ENCODE measurements around the gene THAP9.
A peak's percentile ranks its signal among the peaks of the same experiment; 100 is the strongest.
"Not testable (repeated sequence)": the region's sequence is repeated elsewhere in the genome, so short reads cannot be mapped to it uniquely, and the experiment has no call there.

THAP9 gene

DNA sequence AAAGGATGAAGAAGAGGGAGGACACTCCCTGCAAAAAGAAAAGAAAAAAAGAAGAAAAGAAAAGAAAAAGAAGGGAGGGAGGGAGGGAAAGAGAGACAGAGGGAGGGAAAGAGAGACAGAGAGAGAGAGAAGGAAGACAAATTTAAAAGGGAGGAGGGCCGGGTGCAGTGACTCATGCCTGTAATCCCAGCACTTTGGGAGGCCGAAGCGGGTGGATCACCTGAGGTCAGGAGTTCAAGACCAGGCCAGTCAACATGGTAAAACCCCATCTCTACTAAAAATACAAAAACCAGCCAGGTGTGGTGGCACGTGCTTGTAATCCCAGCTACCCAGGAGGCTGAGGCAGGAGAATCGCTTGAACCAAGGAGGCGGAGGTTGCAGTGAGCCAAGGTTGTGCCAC, 34.5 kb upstream of the THAP9 start:
- H4K8ac ChIP-seq (ENCODE audit: low read depth, low read length); H3K4me1 ChIP-seq (ENCODE audit: control insufficient read depth in 1 of 2, insufficient read depth in 2 of 2, low read length in 2 of 2); H3K27ac ChIP-seq (ENCODE audit: low read depth, low read length); H3K4me2 ChIP-seq (ENCODE audit: low read length); H3K4ac ChIP-seq (ENCODE audit: low read depth, low read length); H2BK120ac ChIP-seq (ENCODE audit: insufficient read depth, low read length, poor library complexity); H3K27me3 ChIP-seq (ENCODE audit: insufficient read depth, low read length); H2AFZ ChIP-seq (ENCODE audit: insufficient read depth, low read length, poor library complexity); H3K79me2 ChIP-seq (ENCODE audit: control insufficient read depth, insufficient read depth, low read length, poor library complexity); H3K79me1 ChIP-seq (ENCODE audit: low read length); H3K23ac ChIP-seq (ENCODE audit: low read length); H3K9me3 ChIP-seq (ENCODE audit: insufficient read depth, low read depth, low read length); H4K91ac ChIP-seq (ENCODE audit: low read depth, low read length); H3K14ac ChIP-seq (ENCODE audit: low read length); H2BK5ac ChIP-seq (ENCODE audit: low read depth, low read length, poor library complexity); H3K4me3 ChIP-seq (ENCODE audit: low read depth, low read length); H2BK12ac ChIP-seq (ENCODE audit: low read length); H2AK5ac ChIP-seq (ENCODE audit: low read length); H3K18ac ChIP-seq (ENCODE audit: low read length); H3K9ac ChIP-seq (ENCODE audit: low read length); H4K12ac ChIP-seq (ENCODE audit: low read depth, low read length): not testable (repeated sequence)
- no CpG with 5 or more reads among the region's 6 CpGs for WGBS (ENCODE audit: extremely low coverage, insufficient coverage, insufficient read length)
- DNase-seq: peak; percentile 19 to 37
- peaks cover 28 to 42% of the 10 kb centered on the region in 2 experiments for H3K36me3 ChIP-seq (ENCODE audit: control insufficient read depth in 1 of 2, insufficient read depth in 2 of 2, low read length in 2 of 2)

DNA sequence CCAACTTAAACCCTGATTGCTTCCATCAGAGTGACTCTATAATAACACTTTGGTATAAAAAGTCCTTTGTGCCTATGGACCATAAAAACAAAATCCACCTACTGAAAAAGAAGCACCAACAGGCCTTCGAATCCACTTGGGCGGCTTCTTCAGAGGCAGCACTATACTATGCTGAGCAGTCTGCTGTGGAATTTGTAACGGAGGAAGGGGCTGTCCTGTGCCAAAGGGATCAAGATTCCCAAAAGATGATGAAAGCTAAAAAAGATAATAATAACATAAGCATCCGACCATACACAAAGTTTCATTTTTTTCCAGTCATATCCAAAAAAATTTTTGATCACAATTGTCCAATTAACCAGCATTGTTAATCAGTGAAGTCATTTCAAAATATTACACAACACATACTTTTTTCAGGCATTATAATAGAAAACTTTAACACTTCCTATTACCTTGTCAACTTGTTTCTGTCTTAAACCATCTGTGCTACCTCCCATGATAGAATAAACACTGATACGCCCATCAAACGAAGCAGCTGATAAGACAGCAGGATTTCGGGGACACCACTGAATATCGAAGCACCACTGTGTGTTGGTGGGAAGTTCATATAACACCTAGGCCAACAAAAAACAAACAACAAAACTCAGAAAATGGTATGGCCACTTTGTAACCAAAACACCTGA, 33.7 kb upstream of the THAP9 start:
- H2BK12ac ChIP-seq (ENCODE audit: low read length): no peak overlapping the region
- no peak overlapping the region for H2AFZ ChIP-seq (ENCODE audit: insufficient read depth, low read length, poor library complexity)
- no peak overlapping the region for H2BK5ac ChIP-seq (ENCODE audit: low read depth, low read length, poor library complexity)
- no peak overlapping the region for H2BK120ac ChIP-seq (ENCODE audit: insufficient read depth, low read length, poor library complexity)
- H4K8ac ChIP-seq (ENCODE audit: low read depth, low read length): no peak overlapping the region
- DNase-seq: peak in 1 of 2 donors; percentile 11
- H3K14ac ChIP-seq (ENCODE audit: low read length): no peak overlapping the region
- no peak overlapping the region for H4K12ac ChIP-seq (ENCODE audit: low read depth, low read length)
- H3K9ac ChIP-seq (ENCODE audit: low read length): no peak overlapping the region
- H3K27ac ChIP-seq (ENCODE audit: low read depth, low read length): no peak overlapping the region
- no peaks in the 10 kb centered on the region for H3K4me1 ChIP-seq (ENCODE audit: control insufficient read depth in 1 of 2, insufficient read depth in 2 of 2, low read length in 2 of 2)
- H3K23ac ChIP-seq (ENCODE audit: low read length): no peak overlapping the region
- no peak overlapping the region for H2AK5ac ChIP-seq (ENCODE audit: low read length)
- H3K27me3 ChIP-seq (ENCODE audit: insufficient read depth, low read length): no peaks in the 10 kb centered on the region
- WGBS (ENCODE audit: extremely low coverage, insufficient coverage, insufficient read length): no CpG with 5 or more reads among the region's 8 CpGs
- H3K79me2 ChIP-seq (ENCODE audit: control insufficient read depth, insufficient read depth, low read length, poor library complexity): no peaks in the 10 kb centered on the region
- H3K79me1 ChIP-seq (ENCODE audit: low read length): no peaks in the 10 kb centered on the region
- no peak overlapping the region for H3K4ac ChIP-seq (ENCODE audit: low read depth, low read length)
- no peak overlapping the region for H3K4me3 ChIP-seq (ENCODE audit: low read depth, low read length)
- peaks cover 33 to 48% of the 10 kb centered on the region in 2 experiments for H3K36me3 ChIP-seq (ENCODE audit: control insufficient read depth in 1 of 2, insufficient read depth in 2 of 2, low read length in 2 of 2)
- no peak overlapping the region for H3K4me2 ChIP-seq (ENCODE audit: low read length)
- H3K9me3 ChIP-seq (ENCODE audit: insufficient read depth, low read depth, low read length): no peaks in the 10 kb centered on the region
- H3K18ac ChIP-seq (ENCODE audit: low read length): no peak overlapping the region
- no peak overlapping the region for H4K91ac ChIP-seq (ENCODE audit: low read depth, low read length)

DNA sequence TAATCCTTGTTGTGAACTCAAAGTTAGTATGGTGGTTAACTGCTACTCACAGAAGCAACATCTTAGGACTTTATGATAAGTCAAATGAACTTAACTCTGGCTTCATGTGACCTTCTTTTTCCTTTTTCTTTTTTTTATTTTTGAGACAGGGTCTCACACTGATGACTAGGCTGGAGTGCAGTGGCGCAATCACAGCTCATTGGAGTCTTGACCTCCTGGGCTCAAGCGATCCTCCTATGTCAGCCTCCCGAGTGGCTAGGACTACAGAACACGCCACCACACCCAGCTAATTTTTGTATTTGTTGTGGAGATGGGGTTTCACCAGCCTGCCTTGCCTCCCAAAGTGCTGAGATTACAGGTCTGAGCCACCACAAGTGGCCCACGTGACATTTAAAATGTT, 32.0 kb upstream of the THAP9 start:
- Histone ChIP-seq H3K79me1 (ENCODE audit: low read length) (no peaks in the 10 kb centered on the region), H3K4ac (ENCODE audit: low read depth, low read length) (no peak overlapping the region), H3K14ac (ENCODE audit: low read length) (no peak overlapping the region), H3K79me2 (ENCODE audit: control insufficient read depth, insufficient read depth, low read length, poor library complexity) (no peaks in the 10 kb centered on the region), H4K12ac (ENCODE audit: low read depth, low read length) (no peak overlapping the region), H3K23ac (ENCODE audit: low read length) (no peak overlapping the region), H3K4me2 (ENCODE audit: low read length) (no peak overlapping the region), H3K9me3 (ENCODE audit: insufficient read depth, low read depth, low read length) (no peaks in the 10 kb centered on the region), H4K8ac (ENCODE audit: low read depth, low read length) (no peak overlapping the region), H2AK5ac (ENCODE audit: low read length) (no peak overlapping the region), H3K4me1 (ENCODE audit: control insufficient read depth in 1 of 2, insufficient read depth in 2 of 2, low read length in 2 of 2) (no peaks in the 10 kb centered on the region), H3K18ac (ENCODE audit: low read length) (no peak overlapping the region), H3K27me3 (ENCODE audit: insufficient read depth, low read length) (no peaks in the 10 kb centered on the region), H4K91ac (ENCODE audit: low read depth, low read length) (no peak overlapping the region), H2BK5ac (ENCODE audit: low read depth, low read length, poor library complexity) (no peak overlapping the region), H3K27ac (ENCODE audit: low read depth, low read length) (no peak overlapping the region), H2BK120ac (ENCODE audit: insufficient read depth, low read length, poor library complexity) (no peak overlapping the region), H2BK12ac (ENCODE audit: low read length) (no peak overlapping the region), H3K36me3 (ENCODE audit: control insufficient read depth in 1 of 2, insufficient read depth in 2 of 2, low read length in 2 of 2) (peaks cover 43 to 56% of the 10 kb centered on the region in 2 experiments), H3K4me3 (ENCODE audit: low read depth, low read length) (no peak overlapping the region), H3K9ac (ENCODE audit: low read length) (no peak overlapping the region), H2AFZ (ENCODE audit: insufficient read depth, low read length, poor library complexity) (no peak overlapping the region)
- no peak for DNase-seq
- WGBS (ENCODE audit: extremely low coverage, insufficient coverage, insufficient read length): no CpG with 5 or more reads among the region's 5 CpGs

DNA sequence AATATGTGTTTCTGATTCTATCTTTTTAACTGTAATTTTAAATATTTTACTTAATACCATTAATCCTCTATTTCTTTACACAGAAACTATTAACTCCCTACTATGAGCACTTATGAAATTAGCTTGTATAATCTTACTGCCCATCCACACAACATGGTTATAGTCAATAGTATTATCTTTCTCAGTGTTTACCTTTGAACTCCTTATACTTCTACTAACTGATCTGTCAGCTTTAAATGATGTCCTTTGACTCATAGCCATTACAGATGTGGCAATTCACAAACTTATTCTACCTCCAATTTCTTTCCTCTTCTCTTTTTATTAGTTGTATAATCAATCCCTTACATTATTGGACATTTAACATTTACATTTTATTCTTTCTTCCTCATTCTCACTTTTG, 15.1 kb upstream of the THAP9 start:
- H2BK5ac ChIP-seq (ENCODE audit: low read depth, low read length, poor library complexity): no peak overlapping the region
- H3K23ac ChIP-seq (ENCODE audit: low read length): no peak overlapping the region
- no peak overlapping the region for H2AK5ac ChIP-seq (ENCODE audit: low read length)
- no peaks in the 10 kb centered on the region for H3K27me3 ChIP-seq (ENCODE audit: insufficient read depth, low read length)
- no peak overlapping the region for H2AFZ ChIP-seq (ENCODE audit: insufficient read depth, low read length, poor library complexity)
- H3K9me3 ChIP-seq (ENCODE audit: insufficient read depth, low read depth, low read length): no peaks in the 10 kb centered on the region
- H3K4ac ChIP-seq (ENCODE audit: low read depth, low read length): no peak overlapping the region
- DNase-seq: no peak
- H3K4me2 ChIP-seq (ENCODE audit: low read length): no peak overlapping the region
- H3K4me1 ChIP-seq (ENCODE audit: control insufficient read depth in 1 of 2, insufficient read depth in 2 of 2, low read length in 2 of 2): peaks cover 2% of the 10 kb centered on the region in 2 experiments
- H3K18ac ChIP-seq (ENCODE audit: low read length): no peak overlapping the region
- no peak overlapping the region for H3K4me3 ChIP-seq (ENCODE audit: low read depth, low read length)
- H3K79me1 ChIP-seq (ENCODE audit: low read length): no peaks in the 10 kb centered on the region
- peaks cover 14% of the 10 kb centered on the region for H3K79me2 ChIP-seq (ENCODE audit: control insufficient read depth, insufficient read depth, low read length, poor library complexity)
- no peak overlapping the region for H2BK12ac ChIP-seq (ENCODE audit: low read length)
- H4K91ac ChIP-seq (ENCODE audit: low read depth, low read length): no peak overlapping the region
- H2BK120ac ChIP-seq (ENCODE audit: insufficient read depth, low read length, poor library complexity): no peak overlapping the region
- no peak overlapping the region for H3K14ac ChIP-seq (ENCODE audit: low read length)
- no peak overlapping the region for H3K27ac ChIP-seq (ENCODE audit: low read depth, low read length)
- H4K12ac ChIP-seq (ENCODE audit: low read depth, low read length): no peak overlapping the region
- H3K36me3 ChIP-seq (ENCODE audit: control insufficient read depth in 1 of 2, insufficient read depth in 2 of 2, low read length in 2 of 2): peaks cover 6 to 18% of the 10 kb centered on the region in 2 experiments
- H4K8ac ChIP-seq (ENCODE audit: low read depth, low read length): no peak overlapping the region
- H3K9ac ChIP-seq (ENCODE audit: low read length): no peak overlapping the region
